Activated T-cell treated with anti-CD3 and anti-CD28 coated beads, Interleukin-2, amount 50 U/mL, for 72 hours (primary cell): ENCODE data around the gene TREML2. TPM values are rescaled to one million over a fixed set of nuclear protein-coding genes. Genes with fewer than 3 reads are reported as not detected.
"Not testable (repeated sequence)": the region's sequence is repeated elsewhere in the genome, so short reads cannot be mapped to it uniquely, and the experiment has no call there.

ENCODE experiments used
- ATAC-seq, 2 donors: fragments of 150-1000 bp; cut with Tn5 transposase; replicated peaks in 1 of 2; 2 replicates each; pipeline ENCODE4 v1.10.0; 2021; ENCODE audit warnings: moderate library complexity in 2 of 2, mild to moderate bottlenecking in 1 of 2
- DNase-seq, 2 donors: peaks; one replicate each; pipeline ENCODE4 v3.0.0; 2021 to 2022; ENCODE audit warnings: mixed read lengths in 1 of 2
- H3K27ac Mint-ChIP-seq: one replicate; pipeline ENCODE4 v1.8.0; 2022; ENCODE audit warnings: mild to moderate bottlenecking, moderate library complexity, mixed read lengths
- H3K27me3 Mint-ChIP-seq: one replicate; pipeline ENCODE4 v1.8.0; 2022; ENCODE audit warnings: low read depth, mixed read lengths
- H3K36me3 Mint-ChIP-seq, 2 donors: one replicate each; pipeline ENCODE4 v1.8.0; 2022; ENCODE audit warnings: mixed read lengths in 2 of 2, mild to moderate bottlenecking in 1 of 2; ENCODE audit not compliant: insufficient read depth in 2 of 2
- H3K4me1 Mint-ChIP-seq: one replicate; pipeline ENCODE4 v1.8.0; 2022; ENCODE audit warnings: low read depth, mixed read lengths
- H3K4me3 Mint-ChIP-seq, 2 donors: one replicate each; pipeline ENCODE4 v1.8.0; 2022; ENCODE audit warnings: mild to moderate bottlenecking in 2 of 2, mixed read lengths in 2 of 2, moderate library complexity in 2 of 2
- H3K9me3 Mint-ChIP-seq, 2 donors: one replicate each; pipeline ENCODE4 v1.8.0; 2022; ENCODE audit warnings: mixed read lengths in 2 of 2
- total RNA-seq, 2 donors: library from RNA; stranded (reverse); gene quantifications; one replicate each; pipeline ENCODE4 v1.2.3, GENCODE V29; 2022

The TREML2 gene
- total RNA-seq, 2 donors from 2014 or later = 8.8 to 15.0 TPM

GRCh38 chr6:41199552-41200246, 1.2 kb downstream of the TREML2 start:
- peaks cover 1 to 3% of the 10 kb centered on the region in 2 donors for H3K36me3 Mint-ChIP-seq
- peak overlapping the region; percentile 92 for H3K27ac Mint-ChIP-seq
- H3K9me3 Mint-ChIP-seq = no peaks in the 10 kb centered on the region
- peak overlapping the region; percentile 74 to 83 for H3K4me3 Mint-ChIP-seq
- ATAC-seq (peak; percentile 76), DNase-seq (peak; percentile 51 to 54)
- H3K4me1 Mint-ChIP-seq = peaks cover 63% of the 10 kb centered on the region
- H3K27me3 Mint-ChIP-seq = no peaks in the 10 kb centered on the region

- DNase-seq (no peak), ATAC-seq (no peak)
- Mint-ChIP-seq H3K27me3 (no peaks in the 10 kb centered on the region), H3K4me1 (peaks cover 61% of the 10 kb centered on the region), H3K9me3 (no peaks in the 10 kb centered on the region), H3K4me3 (no peak overlapping the region), H3K36me3 (peaks cover 2 to 3% of the 10 kb centered on the region in 2 donors), H3K27ac (no peak overlapping the region)
Measured at GRCh38 chr6:41197234-41197633, 3.7 kb downstream of the TREML2 start.

- Mint-ChIP-seq H3K4me1 (peaks cover 32% of the 10 kb centered on the region), H3K27ac (no peak overlapping the region), H3K36me3 (peaks cover 8 to 10% of the 10 kb centered on the region in 2 donors), H3K27me3 (no peaks in the 10 kb centered on the region), H3K4me3 (no peak overlapping the region), H3K9me3 (peaks cover 0 to 4% of the 10 kb centered on the region in 2 donors)
- ATAC-seq = no peak
- DNase-seq = no peak
Measured at GRCh38 chr6:41194386-41194785, 6.6 kb downstream of the TREML2 start.

GRCh38 chr6:41193884-41194283, 7.1 kb downstream of the TREML2 start:
- Mint-ChIP-seq H3K9me3 (peaks cover 0 to 4% of the 10 kb centered on the region in 2 donors), H3K36me3 (peaks cover 8 to 10% of the 10 kb centered on the region in 2 donors), H3K27me3 (no peaks in the 10 kb centered on the region), H3K27ac (no peak overlapping the region), H3K4me3 (no peak overlapping the region), H3K4me1 (peaks cover 28% of the 10 kb centered on the region)
- DNase-seq = no peak
- no peak for ATAC-seq

DNA sequence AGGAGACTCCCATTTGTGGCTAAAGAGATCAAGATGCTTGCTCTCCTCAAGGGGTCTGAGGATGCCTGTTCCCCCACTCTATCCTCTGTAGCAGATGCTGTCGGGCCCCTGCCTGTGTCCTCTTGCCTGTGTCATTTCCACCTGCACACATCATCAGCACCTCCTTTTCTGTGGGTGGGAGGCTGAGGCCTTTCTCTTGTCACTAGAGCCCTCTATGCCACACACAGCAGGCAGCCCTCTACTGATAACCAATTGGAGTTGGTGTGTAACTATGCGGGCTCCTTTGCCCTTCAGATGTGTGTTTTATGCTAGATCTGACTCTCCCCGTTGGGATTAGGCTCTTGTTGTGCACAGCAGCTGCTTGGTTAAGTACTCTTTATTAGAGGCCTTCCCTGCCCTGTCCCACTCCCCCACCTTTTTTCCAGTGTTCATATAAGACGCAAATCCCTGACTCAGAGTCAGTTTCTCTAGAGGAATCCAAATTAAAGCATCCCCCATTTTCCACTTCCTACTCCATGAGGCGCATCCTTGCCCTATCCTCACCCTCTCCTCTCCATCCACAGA, 7.7 kb downstream of the TREML2 start:
- Mint-ChIP-seq H3K4me1 (peaks cover 32% of the 10 kb centered on the region), H3K27ac (no peak overlapping the region), H3K9me3 (peaks cover 0 to 4% of the 10 kb centered on the region in 2 donors), H3K27me3 (no peaks in the 10 kb centered on the region), H3K4me3 (no peak overlapping the region), H3K36me3 (peaks cover 8 to 10% of the 10 kb centered on the region in 2 donors)
- DNase-seq (no peak), ATAC-seq (peak; percentile 44 to 49)

DNA sequence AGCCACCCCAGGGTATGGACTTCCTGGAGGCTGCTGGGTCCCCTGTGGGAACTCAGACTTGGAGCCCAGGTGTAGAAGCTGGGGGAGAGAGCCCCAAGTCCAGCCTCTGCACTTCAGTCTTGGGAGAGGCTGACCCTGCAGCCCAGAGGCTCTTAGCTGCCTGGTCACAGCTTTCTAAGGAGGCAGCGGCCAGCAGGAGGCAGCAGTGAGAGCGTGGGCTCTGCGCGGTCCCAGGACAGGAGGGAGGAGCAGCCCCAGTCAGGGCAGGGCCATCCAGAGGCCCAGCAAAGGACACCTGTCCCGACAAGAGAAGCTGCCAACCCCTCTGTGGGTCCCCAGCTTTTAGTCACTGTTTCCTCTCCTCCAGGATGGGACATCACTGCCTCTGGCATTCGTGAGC, 9.4 kb downstream of the TREML2 start:
- peaks cover 0 to 4% of the 10 kb centered on the region in 2 donors for H3K9me3 Mint-ChIP-seq
- peaks cover 19% of the 10 kb centered on the region for H3K4me1 Mint-ChIP-seq
- peak; percentile 19 to 50 for DNase-seq
- H3K27me3 Mint-ChIP-seq = no peaks in the 10 kb centered on the region
- no peak overlapping the region for H3K4me3 Mint-ChIP-seq
- H3K27ac Mint-ChIP-seq = no peak overlapping the region
- H3K36me3 Mint-ChIP-seq = peaks cover 7 to 8% of the 10 kb centered on the region in 2 donors
- ATAC-seq = peak in 1 of 2 donors; percentile 69

- Mint-ChIP-seq H3K9me3 (peaks cover 0 to 4% of the 10 kb centered on the region in 2 donors), H3K27ac (no peak overlapping the region), H3K27me3 (no peaks in the 10 kb centered on the region), H3K4me1 (peaks cover 22% of the 10 kb centered on the region), H3K4me3 (no peak overlapping the region), H3K36me3 (peaks cover 7 to 8% of the 10 kb centered on the region in 2 donors)
- DNase-seq = no peak
- no peak for ATAC-seq
Measured at GRCh38 chr6:41190791-41191190, 10.2 kb downstream of the TREML2 start.

DNA sequence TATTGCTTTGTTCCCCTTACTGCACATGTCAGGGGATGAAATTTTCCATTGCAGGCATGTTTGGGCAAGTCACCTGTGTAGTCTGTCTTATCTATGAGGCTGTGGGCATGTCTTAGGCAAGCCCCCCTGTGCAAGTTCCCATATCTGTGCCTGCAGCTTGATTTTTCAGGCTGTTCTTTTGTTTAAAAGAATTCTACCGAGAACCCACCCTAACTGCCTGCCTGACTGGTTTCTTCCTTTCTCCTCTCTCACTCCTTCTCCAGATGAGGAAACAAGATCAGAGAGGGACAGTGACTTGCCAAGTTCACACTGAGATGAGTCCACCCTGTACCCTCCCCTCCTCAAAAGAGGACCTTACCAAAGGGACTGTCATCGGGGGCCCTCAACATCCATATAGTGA, 11.0 kb downstream of the TREML2 start:
- Mint-ChIP-seq H3K27ac (no peak overlapping the region), H3K4me3 (no peak overlapping the region), H3K4me1 (peaks cover 17% of the 10 kb centered on the region), H3K36me3 (peaks cover 7 to 8% of the 10 kb centered on the region in 2 donors), H3K27me3 (no peaks in the 10 kb centered on the region), H3K9me3 (peaks cover 0 to 4% of the 10 kb centered on the region in 2 donors)
- DNase-seq = no peak
- no peak for ATAC-seq

GRCh38 chr6:41189046-41189445, 11.9 kb downstream of the TREML2 start:
- H3K36me3 Mint-ChIP-seq, DNase-seq, ATAC-seq, H3K27ac Mint-ChIP-seq, H3K27me3 Mint-ChIP-seq, H3K9me3 Mint-ChIP-seq, H3K4me3 Mint-ChIP-seq: not testable (repeated sequence)
- peaks cover 14% of the 10 kb centered on the region for H3K4me1 Mint-ChIP-seq

GRCh38 chr6:41187924-41188886, 12.7 kb downstream of the TREML2 start:
- no peaks in the 10 kb centered on the region for H3K27me3 Mint-ChIP-seq
- H3K27ac Mint-ChIP-seq = no peak overlapping the region

DNA sequence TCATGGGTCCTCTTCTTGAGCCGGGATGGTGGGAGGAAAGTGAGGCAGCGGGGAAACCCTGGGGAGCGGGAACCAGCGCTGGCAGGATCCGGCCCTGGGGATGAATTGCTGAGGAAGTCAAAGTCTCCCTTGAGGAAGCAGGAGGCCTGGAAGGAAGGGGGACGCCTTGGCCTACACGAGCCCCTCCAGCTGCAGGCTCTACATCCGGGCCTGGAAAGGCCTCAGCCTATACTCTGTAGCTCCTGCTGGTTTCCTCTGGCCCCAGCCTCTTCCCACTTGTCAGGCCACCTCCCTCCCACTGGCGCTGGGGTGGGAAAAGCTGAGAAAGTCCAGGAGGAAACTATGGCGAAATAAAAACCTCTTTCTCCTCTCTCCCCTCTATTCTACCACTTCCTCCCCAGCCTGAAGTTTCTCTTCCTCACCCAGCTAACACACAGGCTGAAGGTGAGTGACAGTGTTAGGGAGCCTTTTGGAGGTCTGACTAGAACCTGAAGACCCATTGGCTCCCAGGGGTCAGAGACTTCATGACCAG, 14.9 kb downstream of the TREML2 start:
- Mint-ChIP-seq H3K4me1 (peaks cover 27% of the 10 kb centered on the region), H3K9me3 (peaks cover 0 to 4% of the 10 kb centered on the region in 2 donors), H3K27ac (no peak overlapping the region), H3K4me3 (no peak overlapping the region), H3K27me3 (no peaks in the 10 kb centered on the region), H3K36me3 (peaks cover 6 to 8% of the 10 kb centered on the region in 2 donors)
- ATAC-seq (no peak), DNase-seq (no peak)

More at GRCh38 chr6:41187924-41188886, 12.7 kb downstream of the TREML2 start:
- H3K4me1 Mint-ChIP-seq = peaks cover 10% of the 10 kb centered on the region
- H3K4me3 Mint-ChIP-seq = no peak overlapping the region
- peaks cover 6 to 8% of the 10 kb centered on the region in 2 donors for H3K36me3 Mint-ChIP-seq
- ATAC-seq (no peak), DNase-seq (no peak)
- H3K9me3 Mint-ChIP-seq = peaks cover 0 to 4% of the 10 kb centered on the region in 2 donors

GRCh38 chr6:41184761-41185160, 16.2 kb downstream of the TREML2 start:
- H3K27ac Mint-ChIP-seq = no peak overlapping the region
- peaks cover 0 to 3% of the 10 kb centered on the region in 2 donors for H3K36me3 Mint-ChIP-seq
- H3K27me3 Mint-ChIP-seq = no peaks in the 10 kb centered on the region
- no peaks in the 10 kb centered on the region for H3K9me3 Mint-ChIP-seq
- DNase-seq (no peak), ATAC-seq (no peak)
- H3K4me3 Mint-ChIP-seq = no peak overlapping the region
- peaks cover 27% of the 10 kb centered on the region for H3K4me1 Mint-ChIP-seq
